Bronchial epithelial cell (primary cell): ENCODE results near the gene TMEM158. TPM values are rescaled to one million over a fixed set of nuclear protein-coding genes. Genes with fewer than 3 reads are reported as not detected.

Source experiments
- DNase-seq: peaks from one replicate; pipeline ENCODE4 v3.0.0-alpha.2; 2010; ENCODE audit warnings: low read depth
- FAIRE-seq: peaks from 2 replicates; lab custom pipeline; 2011; peaks lifted over from hg19 to GRCh38; lab: Jason Lieb, UNC
- H3K27me3 ChIP-seq: 2 replicates; pipeline ENCODE4 v1.5.1; 2011; ENCODE audit warnings: low read length; ENCODE audit not compliant: control insufficient read depth, insufficient read depth
- H3K36me3 ChIP-seq: 2 replicates; pipeline ENCODE4 v1.5.1; 2011; ENCODE audit warnings: low read length; ENCODE audit not compliant: control insufficient read depth, insufficient read depth
- H3K4me3 ChIP-seq: 2 replicates; pipeline ENCODE4 v1.5.1; 2011; ENCODE audit warnings: mild to moderate bottlenecking, low read depth, low read length, control low read depth
- total RNA-seq: library from RNA; depleted of rRNA; stranded (reverse); fragments of >200 nt; gene quantifications from 2 replicates; pipeline ENCODE4 v1.2.1, GENCODE V29; 2014
- TF ChIP-seq, protein P1 (sequence below): IDR thresholded peaks from 2 replicates; pipeline ENCODE4 v1.5.1; 2011; ENCODE audit warnings: mild to moderate bottlenecking, moderate library complexity, low read length, control low read depth, inconsistent platforms; ENCODE audit not compliant: insufficient read depth, severe bottlenecking

The TMEM158 gene
- total RNA-seq, 1 donor from 2014 or later = 1.6 TPM

GRCh38 chr3:45211466-45212094 lies 14.5 kb downstream of the TMEM158 start:
- no peak for DNase-seq
- TF ChIP-seq, protein P1, sequence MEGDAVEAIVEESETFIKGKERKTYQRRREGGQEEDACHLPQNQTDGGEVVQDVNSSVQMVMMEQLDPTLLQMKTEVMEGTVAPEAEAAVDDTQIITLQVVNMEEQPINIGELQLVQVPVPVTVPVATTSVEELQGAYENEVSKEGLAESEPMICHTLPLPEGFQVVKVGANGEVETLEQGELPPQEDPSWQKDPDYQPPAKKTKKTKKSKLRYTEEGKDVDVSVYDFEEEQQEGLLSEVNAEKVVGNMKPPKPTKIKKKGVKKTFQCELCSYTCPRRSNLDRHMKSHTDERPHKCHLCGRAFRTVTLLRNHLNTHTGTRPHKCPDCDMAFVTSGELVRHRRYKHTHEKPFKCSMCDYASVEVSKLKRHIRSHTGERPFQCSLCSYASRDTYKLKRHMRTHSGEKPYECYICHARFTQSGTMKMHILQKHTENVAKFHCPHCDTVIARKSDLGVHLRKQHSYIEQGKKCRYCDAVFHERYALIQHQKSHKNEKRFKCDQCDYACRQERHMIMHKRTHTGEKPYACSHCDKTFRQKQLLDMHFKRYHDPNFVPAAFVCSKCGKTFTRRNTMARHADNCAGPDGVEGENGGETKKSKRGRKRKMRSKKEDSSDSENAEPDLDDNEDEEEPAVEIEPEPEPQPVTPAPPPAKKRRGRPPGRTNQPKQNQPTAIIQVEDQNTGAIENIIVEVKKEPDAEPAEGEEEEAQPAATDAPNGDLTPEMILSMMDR = no peak
- Histone ChIP-seq H3K36me3 (no peaks in the 10 kb centered on the region), H3K27me3 (no peaks in the 10 kb centered on the region), H3K4me3 (no peak overlapping the region)
- FAIRE-seq = no peak

DNA sequence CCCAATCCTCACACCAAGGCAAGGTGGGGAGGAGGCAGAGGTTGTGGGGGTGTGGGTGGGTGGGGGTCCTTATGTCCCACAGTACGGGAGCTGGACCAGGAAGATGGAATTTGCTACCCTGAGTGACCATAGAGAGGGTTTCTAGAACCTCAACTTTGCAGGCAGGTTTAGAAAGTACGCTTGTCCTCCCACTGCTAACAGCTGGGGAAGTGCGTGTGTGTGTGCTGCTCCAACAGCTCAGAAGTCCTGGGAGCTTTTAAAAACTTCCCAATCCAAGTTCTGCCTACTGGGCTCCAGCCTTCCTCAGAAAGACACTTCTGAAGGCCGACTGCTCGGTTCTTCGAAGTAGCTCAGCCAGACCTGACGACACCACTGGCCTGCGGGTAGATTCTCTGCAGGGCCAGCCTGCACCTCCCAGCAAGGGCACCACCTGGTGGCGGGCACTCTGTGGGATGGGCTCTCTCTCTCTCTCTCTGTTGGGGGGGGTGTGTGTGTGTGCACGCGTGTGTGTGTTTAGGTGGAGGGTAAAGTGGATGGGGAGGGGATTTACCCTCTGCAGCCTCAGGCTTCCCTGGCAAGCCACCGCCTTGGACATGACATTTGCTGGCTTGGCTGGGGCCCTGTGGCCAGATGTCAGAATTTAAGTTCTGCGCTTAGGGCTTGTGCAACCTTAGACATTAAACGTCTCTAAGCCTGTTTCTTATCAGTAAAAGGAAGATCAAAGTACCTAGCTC lies 15.6 kb downstream of the TMEM158 start:
- FAIRE-seq (peak; percentile 98), DNase-seq (peak; percentile 82)
- TF ChIP-seq, protein P1 = peak; percentile 97
- no peaks in the 10 kb centered on the region for H3K36me3 ChIP-seq
- H3K4me3 ChIP-seq = no peak overlapping the region
- no peaks in the 10 kb centered on the region for H3K27me3 ChIP-seq

DNA sequence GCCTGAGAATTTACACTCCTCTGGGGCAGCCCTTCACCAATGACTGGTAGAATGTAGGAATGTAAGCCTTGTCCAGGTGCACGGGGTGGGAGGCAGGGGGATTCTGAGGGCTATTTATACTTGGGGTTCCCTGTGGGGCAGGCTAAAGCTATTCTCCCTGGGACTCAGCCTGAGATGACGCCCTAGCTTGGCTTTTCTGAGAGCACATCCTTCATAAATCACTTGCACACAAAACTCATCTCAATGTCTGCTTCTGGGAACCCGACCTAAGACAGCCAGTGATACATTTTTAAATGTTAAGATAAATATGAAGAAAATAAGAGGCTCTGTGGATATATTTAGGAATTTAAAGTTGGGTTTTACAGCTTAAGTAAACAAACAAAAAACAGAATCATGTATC lies 16.6 kb downstream of the TMEM158 start:
- FAIRE-seq (no peak), DNase-seq (no peak)
- TF ChIP-seq, protein P1 = no peak

GRCh38 chr3:45208586-45208985 lies 17.5 kb downstream of the TMEM158 start:
- TF ChIP-seq, protein P1 = no peak
- FAIRE-seq = no peak

More for the DNA sequence above, 16.6 kb downstream of the TMEM158 start:
- Histone ChIP-seq H3K27me3 (no peaks in the 10 kb centered on the region), H3K4me3 (no peak overlapping the region), H3K36me3 (no peaks in the 10 kb centered on the region)

GRCh38 chr3:45207446-45207845 lies 18.6 kb downstream of the TMEM158 start:
- Histone ChIP-seq H3K36me3 (no peaks in the 10 kb centered on the region), H3K4me3 (no peak overlapping the region), H3K27me3 (no peaks in the 10 kb centered on the region)
- FAIRE-seq = no peak
- TF ChIP-seq, protein P1 = no peak
- DNase-seq = peak; percentile 89

More at GRCh38 chr3:45208586-45208985, 17.5 kb downstream of the TMEM158 start:
- H3K4me3 ChIP-seq = no peak overlapping the region
- H3K27me3 ChIP-seq = no peaks in the 10 kb centered on the region
- H3K36me3 ChIP-seq = no peaks in the 10 kb centered on the region
- no peak for DNase-seq
